WERI-Rb-1 (cell line): ENCODE results near the gene TAAR9.

Experiments
- DNase-seq: peaks from one replicate; pipeline ENCODE4 v3.0.0-alpha.2; 2020
- H3K27ac ChIP-seq: fragments of 250-450 bp; sonication (Bioruptor Pico); 2 replicates; pipeline ENCODE4 v1.5.1; 2020; ENCODE audit warnings: mild to moderate bottlenecking, moderate library complexity
- H3K27me3 ChIP-seq: fragments of 250-450 bp; sonication (Bioruptor Pico); 2 replicates; pipeline ENCODE4 v1.5.1; 2021; ENCODE audit warnings: mild to moderate bottlenecking, low read depth, moderate library complexity; ENCODE audit not compliant: insufficient read depth, severe bottlenecking
- H3K36me3 ChIP-seq: fragments of 250-450 bp; sonication (Bioruptor Pico); 2 replicates; pipeline ENCODE4 v1.5.1; 2020; ENCODE audit warnings: mild to moderate bottlenecking, moderate library complexity
- H3K4me3 ChIP-seq: 2 replicates; pipeline ENCODE4 v1.5.1; 2011; ENCODE audit warnings: low read depth, mild to moderate bottlenecking, control low read depth, low read length
- H3K9me3 ChIP-seq: fragments of 250-450 bp; sonication (Bioruptor Pico); 2 replicates; pipeline ENCODE4 v1.5.1; 2021; ENCODE audit warnings: mild to moderate bottlenecking, moderate library complexity; ENCODE audit not compliant: severe bottlenecking
- TF ChIP-seq, protein P1 (sequence below): IDR thresholded peaks from 2 replicates; pipeline ENCODE4 v1.5.1; 2011; ENCODE audit warnings: low read depth, mild to moderate bottlenecking, control low read depth, inconsistent platforms, low read length

Gene TAAR9

GRCh38 chr6:132494954-132495353 lies 43.1 kb upstream of the TAAR9 start:
- H3K9me3 ChIP-seq: no peaks in the 10 kb centered on the region
- H3K4me3 ChIP-seq: no peak overlapping the region
- H3K27me3 ChIP-seq: no peaks in the 10 kb centered on the region
- no peak for DNase-seq
- TF ChIP-seq, protein P1, sequence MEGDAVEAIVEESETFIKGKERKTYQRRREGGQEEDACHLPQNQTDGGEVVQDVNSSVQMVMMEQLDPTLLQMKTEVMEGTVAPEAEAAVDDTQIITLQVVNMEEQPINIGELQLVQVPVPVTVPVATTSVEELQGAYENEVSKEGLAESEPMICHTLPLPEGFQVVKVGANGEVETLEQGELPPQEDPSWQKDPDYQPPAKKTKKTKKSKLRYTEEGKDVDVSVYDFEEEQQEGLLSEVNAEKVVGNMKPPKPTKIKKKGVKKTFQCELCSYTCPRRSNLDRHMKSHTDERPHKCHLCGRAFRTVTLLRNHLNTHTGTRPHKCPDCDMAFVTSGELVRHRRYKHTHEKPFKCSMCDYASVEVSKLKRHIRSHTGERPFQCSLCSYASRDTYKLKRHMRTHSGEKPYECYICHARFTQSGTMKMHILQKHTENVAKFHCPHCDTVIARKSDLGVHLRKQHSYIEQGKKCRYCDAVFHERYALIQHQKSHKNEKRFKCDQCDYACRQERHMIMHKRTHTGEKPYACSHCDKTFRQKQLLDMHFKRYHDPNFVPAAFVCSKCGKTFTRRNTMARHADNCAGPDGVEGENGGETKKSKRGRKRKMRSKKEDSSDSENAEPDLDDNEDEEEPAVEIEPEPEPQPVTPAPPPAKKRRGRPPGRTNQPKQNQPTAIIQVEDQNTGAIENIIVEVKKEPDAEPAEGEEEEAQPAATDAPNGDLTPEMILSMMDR: no peak
- H3K36me3 ChIP-seq: no peaks in the 10 kb centered on the region
- H3K27ac ChIP-seq: no peak overlapping the region

GRCh38 chr6:132495604-132496079 lies 42.4 kb upstream of the TAAR9 start:
- H3K27ac ChIP-seq: no peak overlapping the region
- DNase-seq: no peak
- H3K4me3 ChIP-seq: no peak overlapping the region
- H3K27me3 ChIP-seq: no peaks in the 10 kb centered on the region
- TF ChIP-seq, protein P1: no peak
- H3K9me3 ChIP-seq: no peaks in the 10 kb centered on the region
- H3K36me3 ChIP-seq: no peaks in the 10 kb centered on the region

DNA sequence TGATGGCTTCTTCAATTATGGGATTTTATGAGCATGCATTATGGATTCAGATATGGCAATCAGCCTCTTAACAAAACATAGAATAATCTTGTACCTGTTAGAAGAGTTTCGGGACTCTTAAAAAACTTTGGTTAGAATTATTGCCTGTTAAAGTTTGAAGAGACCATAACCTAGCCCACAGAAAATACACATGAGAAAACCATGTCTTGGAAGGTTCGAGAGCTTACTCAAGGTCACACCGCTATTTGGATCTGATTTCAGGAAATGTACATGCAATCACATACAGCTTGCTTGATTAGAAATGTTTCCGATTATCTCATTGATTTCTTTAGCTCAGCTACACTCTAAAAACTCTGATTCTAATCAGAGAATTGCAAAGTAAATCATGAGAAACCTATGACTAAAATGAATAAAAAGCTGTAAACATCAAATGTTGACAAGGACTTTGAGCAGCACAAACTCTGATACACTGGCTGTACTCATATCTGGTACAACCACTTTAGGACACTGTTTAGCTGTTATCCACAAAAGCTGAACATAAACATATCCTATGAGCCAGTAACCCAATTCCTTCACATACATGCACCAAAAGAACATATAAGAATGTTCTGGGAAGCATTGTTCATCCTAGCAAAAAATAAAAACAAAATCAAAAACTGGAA lies 41.4 kb upstream of the TAAR9 start:
- Histone ChIP-seq H3K36me3 (no peaks in the 10 kb centered on the region), H3K4me3 (no peak overlapping the region), H3K9me3 (no peaks in the 10 kb centered on the region), H3K27ac (no peak overlapping the region), H3K27me3 (no peaks in the 10 kb centered on the region)
- TF ChIP-seq, protein P1: no peak
- DNase-seq: no peak

DNA sequence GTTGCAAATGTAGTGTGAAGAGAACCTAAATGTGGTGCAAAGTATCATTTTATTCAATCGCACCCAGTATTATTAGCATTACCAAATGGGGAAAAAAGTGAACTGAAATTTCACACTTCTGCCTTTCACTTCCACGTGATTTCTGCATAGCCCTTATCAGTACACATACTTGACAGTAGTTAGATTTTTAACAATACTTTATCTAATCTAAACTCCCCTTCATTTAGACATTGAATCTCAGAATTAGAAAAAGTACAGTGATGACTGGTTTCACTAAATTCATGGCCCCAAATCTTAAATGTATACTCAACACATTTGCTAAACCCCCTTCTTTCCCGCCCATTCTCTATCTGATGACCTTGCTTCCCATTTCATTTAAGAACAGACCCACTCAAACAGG lies 39.4 kb upstream of the TAAR9 start:
- DNase-seq: no peak
- H3K27me3 ChIP-seq: no peaks in the 10 kb centered on the region
- no peak overlapping the region for H3K27ac ChIP-seq
- no peaks in the 10 kb centered on the region for H3K36me3 ChIP-seq
- H3K9me3 ChIP-seq: no peaks in the 10 kb centered on the region
- no peak overlapping the region for H3K4me3 ChIP-seq
- TF ChIP-seq, protein P1: no peak

- Histone ChIP-seq H3K36me3 (no peaks in the 10 kb centered on the region), H3K27ac (no peak overlapping the region), H3K9me3 (no peaks in the 10 kb centered on the region), H3K27me3 (no peaks in the 10 kb centered on the region), H3K4me3 (no peak overlapping the region)
- TF ChIP-seq, protein P1: no peak
- DNase-seq: no peak
Measured at GRCh38 chr6:132499757-132500156, 38.3 kb upstream of the TAAR9 start.

DNA sequence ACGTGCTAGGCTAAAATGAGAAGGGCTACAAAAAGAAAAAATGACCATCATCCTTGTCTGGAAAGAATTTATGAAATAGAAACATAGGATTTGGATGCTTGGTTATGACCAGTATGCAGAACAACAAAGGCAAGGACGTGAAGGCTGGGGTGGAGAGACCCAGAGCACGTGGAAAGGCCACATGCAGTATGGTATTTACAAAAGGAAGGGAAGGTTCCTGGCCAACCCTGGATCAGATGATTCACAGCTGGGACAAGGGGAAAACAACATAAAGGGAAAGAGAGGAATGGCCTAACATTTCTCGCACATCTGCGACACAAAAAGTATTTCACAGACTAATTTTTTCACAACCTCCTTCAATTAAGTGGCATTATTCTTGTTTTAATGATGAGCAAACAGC lies 33.3 kb upstream of the TAAR9 start:
- TF ChIP-seq, protein P1: no peak
- Histone ChIP-seq H3K4me3 (no peak overlapping the region), H3K27ac (no peak overlapping the region), H3K27me3 (no peaks in the 10 kb centered on the region), H3K36me3 (no peaks in the 10 kb centered on the region), H3K9me3 (no peaks in the 10 kb centered on the region)
- no peak for DNase-seq
